NT2/D1 (cell line): ENCODE measurements around the gene FBXL20.
"Not testable (repeated sequence)": the region's sequence is repeated elsewhere in the genome, so short reads cannot be mapped to it uniquely, and the experiment has no call there.

Experiments
- SUZ12 ChIP-seq: IDR thresholded peaks from 2 replicates; pipeline ENCODE4 v1.6.1; 2011; ENCODE audit not compliant: insufficient read length, insufficient read depth; ENCODE audit errors: extremely low read depth
- YY1 ChIP-seq: IDR thresholded peaks from 2 replicates; pipeline ENCODE4 v1.6.1; 2011; ENCODE audit not compliant: insufficient read length, insufficient read depth
- ZNF274 ChIP-seq: IDR thresholded peaks from 2 replicates; pipeline ENCODE4 v1.6.1; 2011; ENCODE audit warnings: mild to moderate bottlenecking, low read depth, low read length

GRCh38 chr17:39439868-39440267 is 38.4 kb upstream of the FBXL20 start:
- not testable (repeated sequence) for TF ChIP-seq ZNF274, YY1, SUZ12
